HG03342 (cell line): ENCODE results near the gene NACAD.
"Not testable (repeated sequence)": the region's sequence is repeated elsewhere in the genome, so short reads cannot be mapped to it uniquely, and the experiment has no call there.

ENCODE experiments used
- ATAC-seq: cut with Tn5 transposase; IDR thresholded peaks from one replicate; pipeline ENCODE4 v1.9.1; 2021; ENCODE audit warnings: mild to moderate bottlenecking, moderate library complexity; ENCODE audit not compliant: unreplicated experiment

Gene NACAD

GRCh38 chr7:45060295-45060694 lies 28.5 kb downstream of the NACAD start:
- no peak for ATAC-seq

- ATAC-seq = no peak
Measured at GRCh38 chr7:45057878-45058277, 30.9 kb downstream of the NACAD start.

DNA sequence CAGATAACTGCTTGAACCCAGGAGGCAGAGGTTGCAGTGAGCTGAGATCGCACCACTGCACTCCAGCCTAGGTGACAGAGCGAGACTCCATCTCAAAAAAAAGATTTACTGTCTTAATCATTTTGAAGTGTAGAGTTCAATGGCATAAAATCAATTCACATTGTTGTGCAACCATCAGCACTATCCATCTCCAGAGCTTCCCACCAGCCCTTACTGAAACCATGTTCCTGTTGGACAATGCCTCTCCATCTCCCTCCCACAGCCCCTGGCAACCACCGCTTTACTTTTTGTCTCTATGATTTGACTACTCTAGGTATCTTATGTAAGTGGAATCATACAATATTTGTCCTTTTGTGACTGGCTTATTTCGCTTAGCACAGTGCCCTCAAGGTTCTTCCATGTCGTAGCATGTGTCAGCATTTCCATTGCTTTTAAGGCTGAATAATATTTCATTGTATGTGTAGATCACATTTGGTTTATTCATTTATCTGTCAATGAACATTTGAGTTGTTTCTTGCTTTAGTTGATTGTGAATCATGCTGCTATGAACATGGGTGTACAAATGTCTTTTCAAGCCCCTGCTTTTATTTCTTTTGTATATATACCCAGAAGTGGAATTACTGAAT lies 33.1 kb downstream of the NACAD start:
- ATAC-seq = no peak

DNA sequence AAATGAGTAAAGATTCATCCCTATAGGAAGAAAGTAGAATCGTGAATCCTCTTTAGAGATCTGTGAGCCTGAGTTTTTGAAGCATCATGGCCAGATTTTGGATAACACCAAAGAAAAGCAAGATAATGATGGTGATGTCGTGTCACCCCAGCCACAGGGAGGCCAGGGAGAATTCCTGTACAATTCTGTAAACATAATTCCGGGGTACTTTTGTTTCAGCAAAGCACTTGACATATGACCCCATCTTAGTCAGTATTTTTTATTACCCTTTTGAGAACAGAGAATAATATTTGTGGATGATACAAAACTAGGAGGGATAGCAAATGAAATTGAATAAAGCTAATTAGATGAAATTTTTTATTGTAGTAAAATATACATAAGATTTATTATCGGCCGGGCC lies 33.8 kb downstream of the NACAD start:
- no peak for ATAC-seq

GRCh38 chr7:45054442-45054841 lies 34.3 kb downstream of the NACAD start:
- ATAC-seq = no peak

GRCh38 chr7:45053941-45054340 lies 34.8 kb downstream of the NACAD start:
- ATAC-seq = no peak

GRCh38 chr7:45053401-45053800 lies 35.4 kb downstream of the NACAD start:
- no peak for ATAC-seq

DNA sequence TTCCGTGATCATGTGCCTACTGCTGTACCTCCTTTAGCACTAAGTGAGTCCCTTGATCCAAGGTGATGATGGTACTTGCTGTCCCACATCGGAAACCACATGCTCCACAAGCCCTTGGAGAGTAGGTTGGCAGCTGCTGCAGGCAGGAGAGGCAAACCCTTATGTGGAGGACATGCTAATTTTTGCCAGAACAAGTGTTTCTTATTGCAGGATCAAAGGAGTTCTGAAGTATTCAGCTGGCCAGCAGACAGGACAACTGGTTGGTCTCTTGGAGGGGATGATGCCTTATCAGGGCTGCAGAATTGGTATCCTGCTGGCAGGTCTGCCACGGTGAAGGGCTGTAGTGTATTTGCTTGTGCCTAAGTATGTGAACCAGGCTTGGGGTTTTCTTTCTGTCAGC lies 36.8 kb downstream of the NACAD start:
- no peak for ATAC-seq

GRCh38 chr7:45050198-45050597 lies 38.6 kb downstream of the NACAD start:
- no peak for ATAC-seq

- no peak for ATAC-seq
Measured at GRCh38 chr7:45048748-45049147, 40.0 kb downstream of the NACAD start.

DNA sequence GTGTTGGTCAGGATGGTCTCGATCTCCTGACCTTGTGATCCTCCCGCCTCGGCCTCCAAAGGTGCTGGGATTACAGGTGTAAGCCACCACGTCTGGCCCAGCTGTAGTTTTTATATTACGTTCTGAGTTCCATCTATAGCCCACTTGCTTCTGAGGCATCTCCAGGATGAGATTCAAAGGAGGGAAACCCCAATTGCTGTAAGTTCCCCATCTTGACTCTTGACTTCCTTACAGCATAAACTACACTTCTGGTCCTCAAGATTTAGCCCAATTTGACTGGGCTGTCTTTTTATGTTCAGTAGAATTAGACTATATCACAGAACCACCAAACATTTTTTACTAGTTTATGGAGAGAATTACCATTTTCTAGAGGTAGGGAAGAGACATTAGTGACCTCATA lies 44.4 kb downstream of the NACAD start:
- no peak for ATAC-seq

DNA sequence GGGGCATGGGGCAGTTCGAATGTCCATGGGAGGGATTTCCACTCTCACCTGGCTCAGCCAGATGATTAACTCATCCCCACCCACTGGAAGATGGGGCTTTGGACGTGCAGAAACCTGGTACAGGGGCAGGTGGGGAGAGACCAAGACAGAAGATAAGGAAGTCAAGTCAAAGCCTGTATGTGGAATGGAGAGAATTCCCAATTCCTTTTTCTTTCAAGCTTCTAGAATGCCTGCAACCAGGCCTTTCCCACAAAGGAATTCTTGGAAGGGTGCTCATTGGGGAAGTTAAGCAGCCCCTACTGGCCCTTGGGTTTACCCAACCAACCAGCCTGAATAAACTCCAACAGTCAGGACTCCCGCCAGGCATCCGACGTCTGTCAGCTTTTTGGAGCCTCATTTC lies 49.7 kb downstream of the NACAD start:
- no peak for ATAC-seq

DNA sequence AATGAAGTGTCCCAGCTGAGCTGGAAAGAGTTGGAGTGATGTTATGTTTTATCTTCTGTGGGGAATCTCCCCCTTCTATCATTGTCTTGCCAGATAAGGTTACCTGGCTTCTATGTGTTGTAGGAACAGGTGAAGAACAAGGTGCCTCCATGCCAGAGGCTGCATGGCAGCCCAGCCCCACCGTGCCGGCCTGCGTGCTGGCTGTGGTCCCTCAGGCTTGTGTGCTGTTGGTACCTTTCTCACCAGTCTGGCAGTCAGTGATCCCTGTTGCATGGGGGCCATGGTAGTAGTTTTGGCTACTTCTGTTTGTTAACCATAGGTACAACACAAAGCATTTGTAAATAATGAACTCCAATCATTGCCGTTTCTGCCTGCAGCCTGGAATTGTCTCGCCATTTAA lies 50.9 kb downstream of the NACAD start:
- no peak for ATAC-seq

DNA sequence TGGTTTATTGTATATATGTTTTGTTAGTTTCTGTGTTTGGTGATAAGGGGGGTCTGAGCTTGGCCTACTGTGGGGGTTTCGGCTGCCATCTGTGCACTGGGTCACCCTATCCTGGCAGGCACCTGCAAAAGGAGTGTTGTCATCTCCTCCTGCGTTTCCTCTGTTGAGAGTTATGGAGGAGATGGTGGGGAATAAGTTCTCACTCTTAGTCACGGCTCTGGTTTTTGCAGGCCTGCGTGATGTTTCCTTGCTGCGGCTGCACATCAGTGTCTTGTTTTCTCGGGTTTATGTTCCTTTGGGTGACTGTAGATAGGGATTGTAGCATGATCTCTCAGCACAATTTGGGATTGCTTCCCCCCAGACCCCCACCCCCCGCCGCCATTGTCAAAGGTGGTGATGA lies 52.0 kb downstream of the NACAD start:
- no peak for ATAC-seq

GRCh38 chr7:45036317-45036716 lies 52.5 kb downstream of the NACAD start:
- ATAC-seq = no peak

GRCh38 chr7:45035893-45036292 lies 52.9 kb downstream of the NACAD start:
- no peak for ATAC-seq

DNA sequence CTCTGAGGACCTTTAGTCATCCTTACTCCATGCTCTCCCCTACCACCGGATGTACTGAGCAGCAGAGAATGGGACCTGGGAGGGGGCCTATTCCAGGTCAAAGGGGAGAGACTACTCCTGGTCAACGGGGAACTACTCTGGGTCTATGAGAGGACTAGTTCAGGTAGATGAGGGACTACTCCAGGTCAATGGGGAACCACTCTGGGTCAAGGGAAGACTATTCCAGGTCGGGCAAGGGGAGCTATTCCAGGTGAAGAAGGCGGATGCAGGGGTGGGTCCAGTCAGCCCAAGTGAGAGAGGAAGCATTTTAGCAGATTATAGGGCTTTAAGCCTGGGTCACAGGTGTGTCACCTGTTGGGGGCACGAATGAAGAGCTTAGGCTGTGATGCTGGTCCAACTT lies 53.4 kb downstream of the NACAD start:
- ATAC-seq = no peak

DNA sequence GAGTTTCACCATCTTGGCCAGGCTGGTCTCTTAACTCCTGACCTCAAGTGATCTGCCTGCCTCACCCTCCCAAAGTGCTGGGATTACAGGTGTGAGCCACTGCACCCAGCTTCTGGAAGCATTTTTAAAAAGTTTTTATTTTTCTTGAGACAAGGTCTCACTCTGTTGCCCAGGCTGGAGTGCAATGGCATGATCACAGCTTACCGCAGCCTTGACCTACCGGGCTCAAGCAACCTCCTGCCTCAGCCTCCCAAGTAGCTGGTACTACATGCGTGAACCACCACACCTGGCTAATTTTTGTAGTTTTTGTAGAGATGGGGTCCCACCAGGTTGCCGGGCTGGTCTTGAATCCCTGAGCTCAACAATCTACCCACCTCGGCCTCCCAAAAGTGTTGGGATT lies 54.1 kb downstream of the NACAD start:
- ATAC-seq = not testable (repeated sequence)

GRCh38 chr7:45033931-45034290 lies 54.9 kb downstream of the NACAD start:
- no peak for ATAC-seq

DNA sequence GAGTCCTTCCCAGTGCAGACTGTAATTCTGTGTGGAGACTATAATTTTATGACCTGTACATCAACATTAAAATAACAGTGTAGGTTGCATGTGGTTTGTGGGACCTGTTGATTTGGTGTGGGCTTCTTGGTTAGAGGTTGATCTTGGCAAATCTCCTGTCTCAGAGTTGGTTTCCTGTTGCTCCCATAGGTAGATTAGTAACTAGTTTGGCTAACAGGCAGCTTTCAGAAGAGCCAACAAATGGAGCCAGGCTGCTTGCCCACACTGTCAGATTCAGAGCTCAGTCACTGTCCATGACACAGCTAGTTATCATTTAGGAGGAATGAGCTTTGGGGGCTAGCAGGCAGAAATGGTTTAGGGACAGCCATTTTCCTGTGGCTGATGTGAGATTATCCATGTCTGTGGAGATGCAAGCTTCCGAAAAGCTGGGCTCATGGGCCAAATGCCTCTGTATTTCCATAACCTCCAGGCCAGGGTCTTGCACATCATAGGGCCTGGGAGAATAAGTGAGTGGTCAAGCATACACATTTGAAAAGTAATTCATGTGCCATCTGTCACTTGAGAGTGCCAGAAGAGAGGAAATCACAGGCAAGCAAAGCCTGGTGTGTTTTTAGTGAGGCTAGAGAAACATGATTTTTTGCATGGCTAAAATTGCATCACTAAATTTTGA lies 55.4 kb downstream of the NACAD start:
- no peak for ATAC-seq

GRCh38 chr7:45032421-45032820 lies 56.3 kb downstream of the NACAD start:
- no peak for ATAC-seq

GRCh38 chr7:45031829-45032228 lies 56.9 kb downstream of the NACAD start:
- ATAC-seq = no peak
